ENCODE data around the gene ZPR1. TPM values are rescaled to one million over a fixed set of nuclear protein-coding genes. Genes with fewer than 3 reads are reported as not detected.

Gene ZPR1
- total and polyA plus RNA-seq, 4 donors = 9.4 to 56.1 (median 18.3) TPM

DNA sequence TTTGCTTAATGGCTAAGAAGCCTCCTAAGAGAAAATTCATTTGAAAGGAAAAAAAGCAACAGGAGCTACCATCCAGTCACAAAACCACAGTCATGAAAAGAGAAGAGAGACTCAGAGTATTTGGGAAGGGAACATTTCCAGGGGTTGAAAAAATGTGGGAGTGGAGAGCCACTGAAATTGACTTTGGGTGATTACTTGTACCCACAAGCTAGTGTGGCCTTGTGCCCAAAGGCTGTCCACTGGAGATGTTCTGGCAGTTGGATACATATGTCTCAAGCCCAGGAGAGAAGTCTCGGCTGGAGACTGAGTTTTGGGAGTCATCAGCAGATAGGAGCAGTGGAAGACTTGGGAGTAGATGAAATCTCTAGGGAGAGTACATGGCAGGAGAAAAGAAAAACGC is 7.0 kb upstream of the ZPR1 start:
- WGBS = 90% methylated on average over 2 of the region's 2 CpGs
- Histone ChIP-seq H3K9ac (ENCODE audit: low read depth in 1 of 2, low read length in 2 of 2) (no peak overlapping the region), H3K27ac (ENCODE audit: low read depth in 1 of 2, low read length in 2 of 2) (no peak overlapping the region), H3K9me3 (ENCODE audit: control insufficient read depth in 4 of 4, low read length in 3 of 4) (no peaks in the 10 kb centered on the region), H3K4me3 (ENCODE audit: low read depth in 1 of 3, low read length in 3 of 3) (no peak overlapping the region), H3K27me3 (ENCODE audit: control insufficient read depth in 4 of 4, insufficient read depth in 4 of 4, low read length in 3 of 4) (no peaks in the 10 kb centered on the region), H3K36me3 (ENCODE audit: control insufficient read depth in 4 of 4, insufficient read depth in 3 of 4, low read depth in 1 of 4, low read length in 3 of 4) (peaks cover 0 to 2% (median 0%) of the 10 kb centered on the region in 4 donors), H3K4me1 (ENCODE audit: control insufficient read depth in 4 of 4, insufficient read depth in 4 of 4, low read length in 3 of 4) (peaks cover 5 to 49% (median 33%) of the 10 kb centered on the region in 4 donors)
- TF ChIP-seq ZBTB33 (IDR thresholded peaks at IDR 0.05) = no peak
- no peak for TF ChIP-seq YY1 (IDR thresholded peaks at IDR 0.05)
- TF ChIP-seq EGR1 (IDR thresholded peaks at IDR 0.05; ENCODE audit: low read depth in 2 of 2) = no peak
- TF ChIP-seq RAD21 (IDR thresholded peaks at IDR 0.05) = no peak
- no peak for TF ChIP-seq FOXA2 (IDR thresholded peaks at IDR 0.05)
- TF ChIP-seq GABPA (IDR thresholded peaks at IDR 0.05 in 1 of 2, conservative IDR thresholded peaks at IDR 0.05 in 1 of 2) = no peak
- TF ChIP-seq JUND (IDR thresholded peaks at IDR 0.05) = no peak
- no peak for TF ChIP-seq RXRA (IDR thresholded peaks at IDR 0.05)
- TF ChIP-seq FOXA1 (IDR thresholded peaks at IDR 0.05) = no peak
- TF ChIP-seq, protein P1, sequence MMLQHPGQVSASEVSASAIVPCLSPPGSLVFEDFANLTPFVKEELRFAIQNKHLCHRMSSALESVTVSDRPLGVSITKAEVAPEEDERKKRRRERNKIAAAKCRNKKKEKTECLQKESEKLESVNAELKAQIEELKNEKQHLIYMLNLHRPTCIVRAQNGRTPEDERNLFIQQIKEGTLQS (IDR thresholded peaks at IDR 0.05) = no peak
- no peak for TF ChIP-seq MAX (IDR thresholded peaks at IDR 0.05)
- TF ChIP-seq, protein P2, sequence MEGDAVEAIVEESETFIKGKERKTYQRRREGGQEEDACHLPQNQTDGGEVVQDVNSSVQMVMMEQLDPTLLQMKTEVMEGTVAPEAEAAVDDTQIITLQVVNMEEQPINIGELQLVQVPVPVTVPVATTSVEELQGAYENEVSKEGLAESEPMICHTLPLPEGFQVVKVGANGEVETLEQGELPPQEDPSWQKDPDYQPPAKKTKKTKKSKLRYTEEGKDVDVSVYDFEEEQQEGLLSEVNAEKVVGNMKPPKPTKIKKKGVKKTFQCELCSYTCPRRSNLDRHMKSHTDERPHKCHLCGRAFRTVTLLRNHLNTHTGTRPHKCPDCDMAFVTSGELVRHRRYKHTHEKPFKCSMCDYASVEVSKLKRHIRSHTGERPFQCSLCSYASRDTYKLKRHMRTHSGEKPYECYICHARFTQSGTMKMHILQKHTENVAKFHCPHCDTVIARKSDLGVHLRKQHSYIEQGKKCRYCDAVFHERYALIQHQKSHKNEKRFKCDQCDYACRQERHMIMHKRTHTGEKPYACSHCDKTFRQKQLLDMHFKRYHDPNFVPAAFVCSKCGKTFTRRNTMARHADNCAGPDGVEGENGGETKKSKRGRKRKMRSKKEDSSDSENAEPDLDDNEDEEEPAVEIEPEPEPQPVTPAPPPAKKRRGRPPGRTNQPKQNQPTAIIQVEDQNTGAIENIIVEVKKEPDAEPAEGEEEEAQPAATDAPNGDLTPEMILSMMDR (IDR thresholded peaks at IDR 0.05; ENCODE audit: low read depth, low read length, missing input control) = no peak
- no peak for TF ChIP-seq HNF4G (IDR thresholded peaks at IDR 0.05)
- TF ChIP-seq TAF1 (conservative IDR thresholded peaks at IDR 0.05) = no peak
- DNase-seq (ENCODE audit: low spot score) = no peak

DNA sequence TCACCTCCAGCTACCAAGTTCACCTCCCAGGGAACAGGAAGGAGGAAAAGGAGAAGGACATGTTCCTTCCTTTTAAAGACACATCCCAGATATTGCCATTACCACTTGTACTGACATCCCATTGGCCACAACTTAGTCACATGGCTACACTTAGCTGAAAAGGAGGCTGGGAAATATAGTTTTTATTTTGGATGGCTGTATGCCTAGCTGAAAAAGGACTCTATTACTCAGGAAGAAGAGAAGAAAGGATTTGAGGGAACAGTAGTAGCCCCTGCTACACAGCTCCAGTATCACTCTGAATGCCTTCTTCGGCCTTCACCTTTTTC is 5.9 kb upstream of the ZPR1 start:
- WGBS = 96% methylated on average over 1 of the region's 1 CpG

More for the DNA sequence above, 5.9 kb upstream of the ZPR1 start:
- TF ChIP-seq, protein P2 (IDR thresholded peaks at IDR 0.05; ENCODE audit: low read depth, low read length, missing input control) = no peak
- TF ChIP-seq RAD21 (IDR thresholded peaks at IDR 0.05) = no peak
- TF ChIP-seq FOXA1 (IDR thresholded peaks at IDR 0.05) = no peak
- TF ChIP-seq JUND (IDR thresholded peaks at IDR 0.05) = no peak
- TF ChIP-seq, protein P1 (IDR thresholded peaks at IDR 0.05) = no peak
- peaks cover 0 to 2% (median 0%) of the 10 kb centered on the region in 4 donors for H3K36me3 ChIP-seq (ENCODE audit: control insufficient read depth in 4 of 4, insufficient read depth in 3 of 4, low read depth in 1 of 4, low read length in 3 of 4)
- no peaks in the 10 kb centered on the region for H3K9me3 ChIP-seq (ENCODE audit: control insufficient read depth in 4 of 4, low read length in 3 of 4)
- H3K4me3 ChIP-seq (ENCODE audit: low read depth in 1 of 3, low read length in 3 of 3) = no peak overlapping the region
- no peaks in the 10 kb centered on the region for H3K27me3 ChIP-seq (ENCODE audit: control insufficient read depth in 4 of 4, insufficient read depth in 4 of 4, low read length in 3 of 4)
- H3K4me1 ChIP-seq (ENCODE audit: control insufficient read depth in 4 of 4, insufficient read depth in 4 of 4, low read length in 3 of 4) = peaks cover 5 to 57% (median 44%) of the 10 kb centered on the region in 4 donors
- no peak overlapping the region for H3K9ac ChIP-seq (ENCODE audit: low read depth in 1 of 2, low read length in 2 of 2)
- H3K27ac ChIP-seq (ENCODE audit: low read depth in 1 of 2, low read length in 2 of 2) = no peak overlapping the region
- no peak for DNase-seq (ENCODE audit: low spot score)

All from liver (tissue), 9 donors.